ENCODE data around the gene PTPN21. TPM values are rescaled to one million over a fixed set of nuclear protein-coding genes. Genes with fewer than 3 reads are reported as not detected.

Gene PTPN21
- total RNA-seq (2011; cell fraction: chromatin; rRNA removed; ENCODE audit: low replicate concordance) = 3.2 and 3.4 TPM in 2 replicates
- 1.3 and 1.7 TPM in 2 replicates for total RNA-seq (2011; cell fraction: nucleolus; rRNA removed)
- 2.1 and 2.6 TPM in 2 replicates for total RNA-seq (2011; cell fraction: nucleoplasm; rRNA removed)
- total RNA-seq (2014; rRNA removed) (1.3 and 1.6 TPM in 2 replicates), total RNA-seq (2014; rRNA removed; fragmentation: Illumina TruSeq; extraction: Trizol) (0.45 and 0.55 TPM in 2 replicates), total RNA-seq (2015; rRNA removed; fragmentation: Illumina TruSeq; extraction: Trizol) (0.60 and 0.94 TPM in 2 replicates), total RNA-seq (2021) (1.9 and 2.2 TPM in 2 replicates), polyA plus RNA-seq (2011; rRNA removed) (0.79 and 1.2 TPM in 2 replicates), polyA plus RNA-seq (2014; fragmentation: Illumina TruSeq; extraction: Trizol) (1.1 and 1.2 TPM in 2 replicates), polyA plus RNA-seq (2014; fragmentation: Nextera tagmentation; extraction: Ambion mirVana) (under 1 TPM; 0.06 to 0.22 TPM), polyA plus RNA-seq (2014; rRNA removed) (0.62 and 1.6 TPM in 2 replicates), polyA minus RNA-seq (2011; rRNA and poly(A)+ RNA removed) (1.4 and 2.2 TPM in 2 replicates), Bru-seq, nascent RNA (percentile 45 among the genes with signal in this experiment), BruChase-seq, experiment 1, labeled RNA remaining after a 2-hour chase (percentile 47 among the genes with signal in this experiment), BruChase-seq, experiment 2, labeled RNA remaining after a 6-hour chase (percentile 48 among the genes with signal in this experiment)
- 0.62 and 0.64 TPM in 2 replicates for polyA plus RNA-seq (2011; cell fraction: cytosol; rRNA removed)
- 3.7 and 4.2 TPM in 2 replicates for polyA plus RNA-seq (2011; cell fraction: nucleus; rRNA removed)
- 0.48 and 0.87 TPM in 2 replicates for polyA plus RNA-seq (2012)
- polyA minus RNA-seq (2011; cell fraction: cytosol; rRNA and poly(A)+ RNA removed) = 0.29 and 1.0 TPM in 2 replicates
- 1.2 and 2.9 TPM in 2 replicates for polyA minus RNA-seq (2011; cell fraction: nucleus; rRNA and poly(A)+ RNA removed)
- long read RNA-seq, experiment 1, partial matches to known transcripts = 4 of 4 reads
- long read RNA-seq, experiment 1, other reads (novel, unspliced or antisense) = 0 of 4 reads
- long read RNA-seq, experiment 2, full-length matches to known transcripts = 1 of 1 reads
- long read RNA-seq, experiment 2, partial matches to known transcripts = 0 of 1 reads
- long read RNA-seq, experiment 2, other reads (novel, unspliced or antisense) = 0 of 1 reads
- long read RNA-seq, experiment 3 = 0 reads

DNA sequence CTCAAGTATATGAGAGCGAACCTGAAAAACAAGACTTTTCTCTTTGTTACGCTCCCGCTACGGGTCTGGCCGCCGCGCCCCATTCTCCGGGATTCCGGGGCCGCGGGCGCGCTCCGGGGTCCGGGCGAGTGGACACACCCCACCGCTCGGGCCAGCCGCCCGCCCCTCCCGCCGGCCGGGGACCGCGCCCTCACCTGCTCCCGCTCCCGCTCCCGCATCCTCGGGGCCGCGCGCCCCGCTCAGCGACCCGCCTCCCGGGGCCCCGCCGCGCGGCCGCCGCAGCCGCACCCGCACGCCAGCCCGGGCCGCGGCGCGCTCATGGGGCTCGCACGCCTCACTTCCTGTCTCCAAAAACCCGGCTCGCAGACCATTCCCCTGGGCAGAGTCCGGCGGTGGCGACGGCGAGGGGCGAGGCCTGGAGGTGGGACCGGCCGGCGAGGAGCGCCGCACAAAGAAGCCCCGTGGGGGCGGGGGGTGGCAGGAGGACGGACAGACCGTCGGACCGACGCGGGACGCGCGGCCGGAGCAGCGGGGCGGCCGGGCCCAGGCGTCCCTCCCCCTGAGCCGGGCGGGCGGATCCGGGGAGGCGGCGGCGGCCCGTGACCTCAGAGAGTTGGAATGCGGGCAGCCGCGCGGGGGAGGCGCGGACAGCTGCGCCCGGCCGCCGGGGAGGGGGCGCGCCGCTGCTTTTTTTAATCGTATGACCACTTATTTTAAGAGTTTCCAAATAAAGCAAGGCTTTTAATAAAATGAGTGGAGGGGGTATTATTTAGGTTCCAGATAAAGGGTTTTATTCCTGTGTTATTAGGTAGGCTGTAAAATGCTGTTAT is at the start of gene PTPN21:
Gene PTPN21, minus strand, starts transcription at position 551 of the 830 bp plus-strand sequence. CDS start 4,590 bp downstream, outside the sequence.
- Histone ChIP-seq H3K4me3 (peak within 1 kb of the TSS; percentile 59), H3K36me3 (ENCODE audit: control insufficient read depth, insufficient read depth, low read length) (no peaks in the 10 kb centered on the region), H3K27ac (ENCODE audit: extremely low read depth, low read depth, low read length) (peak within 1 kb of the TSS; percentile 55; the same call in 1 of the 3 replicates), H3K9ac (ENCODE audit: insufficient read depth in 1 of 2, low read depth in 2 of 2, low read length in 2 of 2) (peak within 1 kb of the TSS; percentile 60 to 90), H4K20me1 (replicated peaks; ENCODE audit: control insufficient read depth, insufficient read depth, low read length) (no peaks in the 10 kb centered on the region), H3K9me1 (ENCODE audit: control insufficient read depth, insufficient read depth, low read length) (no peaks in the 10 kb centered on the region), H2AFZ (ENCODE audit: low read depth, low read length) (peak within 1 kb of the TSS; percentile 83), H3K4me2 (ENCODE audit: insufficient read depth, low read length) (peak within 1 kb of the TSS; percentile 70), H3K79me2 (ENCODE audit: control insufficient read depth, insufficient read depth, low read length) (no peaks in the 10 kb centered on the region), H3K9me3 (replicated peaks; ENCODE audit: control insufficient read depth, insufficient read depth, low read depth, low read length) (no peaks in the 10 kb centered on the region), H3K4me1 (replicated peaks in 1 of 2; ENCODE audit: control insufficient read depth in 2 of 2, insufficient read depth in 2 of 2, low read length in 2 of 2) (peaks cover 0 to 15% of the 10 kb centered on the region in 2 experiments; a peak in 3 of 5 replicates), H3K27me3 (ENCODE audit: control insufficient read depth in 2 of 2, insufficient read depth in 2 of 2, low read length in 2 of 2) (no peaks in the 10 kb centered on the region)
- BruUV-seq (replicated peaks) = no TSS peak
- CTCF ChIA-PET (ENCODE audit: low intra/inter-chr PET ratio) = no interaction called here
- FAIRE-seq = no peak
- POLR2A ChIA-PET = interaction anchor here (0.7 kb wide), 1 partner anchor 901 kb away, joined by 3 read pairs; no protein-coding TSS in a partner anchor
- peak; percentile 76 to 83 (median 81) for DNase-seq (ENCODE audit: extremely low read depth in 1 of 4, low spot score in 3 of 4)
- in situ Hi-C loops (cut with MboI) = loop anchor here (25.0 kb wide), 1 partner anchor 567 kb away; the partner anchor contains the start of gene GALC
- intact Hi-C loops (cut with micrococcal nuclease) = loop anchor here (1.0 kb wide), 1 partner anchor 62 kb away; no protein-coding TSS in a partner anchor
- ATAC-seq = peak; percentile 91
- WGBS (ENCODE audit: insufficient coverage, low coverage, missing lambda C conversion rate) = 0% methylated on average over 11 of the region's 103 CpGs
- TF ChIP-seq, protein P1, sequence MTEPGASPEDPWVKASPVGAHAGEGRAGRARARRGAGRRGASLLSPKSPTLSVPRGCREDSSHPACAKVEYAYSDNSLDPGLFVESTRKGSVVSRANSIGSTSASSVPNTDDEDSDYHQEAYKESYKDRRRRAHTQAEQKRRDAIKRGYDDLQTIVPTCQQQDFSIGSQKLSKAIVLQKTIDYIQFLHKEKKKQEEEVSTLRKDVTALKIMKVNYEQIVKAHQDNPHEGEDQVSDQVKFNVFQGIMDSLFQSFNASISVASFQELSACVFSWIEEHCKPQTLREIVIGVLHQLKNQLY (CRISPR knock-in tag; conservative IDR thresholded peaks at IDR 0.05) = no peak
- TF ChIP-seq, protein P2, sequence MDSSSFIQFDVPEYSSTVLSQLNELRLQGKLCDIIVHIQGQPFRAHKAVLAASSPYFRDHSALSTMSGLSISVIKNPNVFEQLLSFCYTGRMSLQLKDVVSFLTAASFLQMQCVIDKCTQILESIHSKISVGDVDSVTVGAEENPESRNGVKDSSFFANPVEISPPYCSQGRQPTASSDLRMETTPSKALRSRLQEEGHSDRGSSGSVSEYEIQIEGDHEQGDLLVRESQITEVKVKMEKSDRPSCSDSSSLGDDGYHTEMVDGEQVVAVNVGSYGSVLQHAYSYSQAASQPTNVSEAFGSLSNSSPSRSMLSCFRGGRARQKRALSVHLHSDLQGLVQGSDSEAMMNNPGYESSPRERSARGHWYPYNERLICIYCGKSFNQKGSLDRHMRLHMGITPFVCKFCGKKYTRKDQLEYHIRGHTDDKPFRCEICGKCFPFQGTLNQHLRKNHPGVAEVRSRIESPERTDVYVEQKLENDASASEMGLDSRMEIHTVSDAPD (CRISPR knock-in tag; IDR thresholded peaks at IDR 0.05) = no peak
- no peak for TF ChIP-seq FOXJ2 (tag; IDR thresholded peaks at IDR 0.05)
- TF ChIP-seq, protein P3, sequence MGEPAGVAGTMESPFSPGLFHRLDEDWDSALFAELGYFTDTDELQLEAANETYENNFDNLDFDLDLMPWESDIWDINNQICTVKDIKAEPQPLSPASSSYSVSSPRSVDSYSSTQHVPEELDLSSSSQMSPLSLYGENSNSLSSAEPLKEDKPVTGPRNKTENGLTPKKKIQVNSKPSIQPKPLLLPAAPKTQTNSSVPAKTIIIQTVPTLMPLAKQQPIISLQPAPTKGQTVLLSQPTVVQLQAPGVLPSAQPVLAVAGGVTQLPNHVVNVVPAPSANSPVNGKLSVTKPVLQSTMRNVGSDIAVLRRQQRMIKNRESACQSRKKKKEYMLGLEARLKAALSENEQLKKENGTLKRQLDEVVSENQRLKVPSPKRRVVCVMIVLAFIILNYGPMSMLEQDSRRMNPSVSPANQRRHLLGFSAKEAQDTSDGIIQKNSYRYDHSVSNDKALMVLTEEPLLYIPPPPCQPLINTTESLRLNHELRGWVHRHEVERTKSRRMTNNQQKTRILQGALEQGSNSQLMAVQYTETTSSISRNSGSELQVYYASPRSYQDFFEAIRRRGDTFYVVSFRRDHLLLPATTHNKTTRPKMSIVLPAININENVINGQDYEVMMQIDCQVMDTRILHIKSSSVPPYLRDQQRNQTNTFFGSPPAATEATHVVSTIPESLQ (CRISPR knock-in tag; IDR thresholded peaks at IDR 0.05) = no peak
- no peak for TF ChIP-seq SMAD1 (IDR thresholded peaks at IDR 0.05; ENCODE audit: low read depth, low read length, partially characterized antibody)
- TF ChIP-seq, protein P4, sequence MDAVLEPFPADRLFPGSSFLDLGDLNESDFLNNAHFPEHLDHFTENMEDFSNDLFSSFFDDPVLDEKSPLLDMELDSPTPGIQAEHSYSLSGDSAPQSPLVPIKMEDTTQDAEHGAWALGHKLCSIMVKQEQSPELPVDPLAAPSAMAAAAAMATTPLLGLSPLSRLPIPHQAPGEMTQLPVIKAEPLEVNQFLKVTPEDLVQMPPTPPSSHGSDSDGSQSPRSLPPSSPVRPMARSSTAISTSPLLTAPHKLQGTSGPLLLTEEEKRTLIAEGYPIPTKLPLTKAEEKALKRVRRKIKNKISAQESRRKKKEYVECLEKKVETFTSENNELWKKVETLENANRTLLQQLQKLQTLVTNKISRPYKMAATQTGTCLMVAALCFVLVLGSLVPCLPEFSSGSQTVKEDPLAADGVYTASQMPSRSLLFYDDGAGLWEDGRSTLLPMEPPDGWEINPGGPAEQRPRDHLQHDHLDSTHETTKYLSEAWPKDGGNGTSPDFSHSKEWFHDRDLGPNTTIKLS (IDR thresholded peaks at IDR 0.05; ENCODE audit: borderline replicate concordance, low read depth) = no peak
- no peak for TF ChIP-seq EP400 (IDR thresholded peaks at IDR 0.05)
- TF ChIP-seq RBFOX2 (IDR thresholded peaks at IDR 0.05; ENCODE audit: low read depth, low read length) = peak; percentile 65
- TF ChIP-seq ZNF696 (CRISPR knock-in tag; conservative IDR thresholded peaks at IDR 0.05) = no peak
